ENCODE data around the gene GHRL. TPM values are rescaled to one million over a fixed set of nuclear protein-coding genes. Genes with fewer than 3 reads are reported as not detected.

The GHRL gene
- total RNA-seq, 6 experiments from 2014 or later = 0.32 to 0.43 TPM; not detected in 4

DNA sequence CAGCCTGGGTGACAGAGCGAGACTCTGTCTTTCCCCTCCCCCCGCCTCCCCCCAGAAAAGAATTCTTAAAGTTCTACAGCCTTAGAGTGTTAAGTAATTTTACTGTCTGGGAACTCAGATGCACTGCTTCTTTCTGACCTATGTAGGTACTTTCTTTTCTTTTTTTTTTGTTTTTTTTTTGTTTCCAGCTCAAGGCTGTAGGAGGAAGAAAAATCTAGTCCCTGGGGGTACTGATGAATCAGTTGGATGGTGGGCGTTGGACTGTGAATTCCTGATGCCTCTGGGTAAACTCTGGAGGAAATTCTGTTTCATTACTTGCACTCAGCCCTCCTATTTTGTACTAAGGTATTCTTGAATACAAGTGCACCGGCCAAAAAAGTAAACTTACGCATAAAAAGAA is 10.8 kb downstream of the GHRL start:
- H3K4me3 ChIP-seq = no peak overlapping the region
- no peak overlapping the region for H3K27ac ChIP-seq
- DNase-seq = no peak
- no peak for ATAC-seq
- peaks cover 0 to 47% (median 12%) of the 10 kb centered on the region in 4 donors for H3K36me3 ChIP-seq
- intact Hi-C loops (cut with DNase I) = no loop called here
- H3K4me1 ChIP-seq = peaks cover 0 to 4% (median 0%) of the 10 kb centered on the region in 4 donors
- H3K9me3 ChIP-seq = no peaks in the 10 kb centered on the region
- TF ChIP-seq, protein P1, sequence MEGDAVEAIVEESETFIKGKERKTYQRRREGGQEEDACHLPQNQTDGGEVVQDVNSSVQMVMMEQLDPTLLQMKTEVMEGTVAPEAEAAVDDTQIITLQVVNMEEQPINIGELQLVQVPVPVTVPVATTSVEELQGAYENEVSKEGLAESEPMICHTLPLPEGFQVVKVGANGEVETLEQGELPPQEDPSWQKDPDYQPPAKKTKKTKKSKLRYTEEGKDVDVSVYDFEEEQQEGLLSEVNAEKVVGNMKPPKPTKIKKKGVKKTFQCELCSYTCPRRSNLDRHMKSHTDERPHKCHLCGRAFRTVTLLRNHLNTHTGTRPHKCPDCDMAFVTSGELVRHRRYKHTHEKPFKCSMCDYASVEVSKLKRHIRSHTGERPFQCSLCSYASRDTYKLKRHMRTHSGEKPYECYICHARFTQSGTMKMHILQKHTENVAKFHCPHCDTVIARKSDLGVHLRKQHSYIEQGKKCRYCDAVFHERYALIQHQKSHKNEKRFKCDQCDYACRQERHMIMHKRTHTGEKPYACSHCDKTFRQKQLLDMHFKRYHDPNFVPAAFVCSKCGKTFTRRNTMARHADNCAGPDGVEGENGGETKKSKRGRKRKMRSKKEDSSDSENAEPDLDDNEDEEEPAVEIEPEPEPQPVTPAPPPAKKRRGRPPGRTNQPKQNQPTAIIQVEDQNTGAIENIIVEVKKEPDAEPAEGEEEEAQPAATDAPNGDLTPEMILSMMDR (IDR thresholded peaks at IDR 0.05) = no peak
- no peak for TF ChIP-seq POLR2A (IDR thresholded peaks at IDR 0.05)
- 85% methylated on average over 5 of the region's 5 CpGs for WGBS (ENCODE audit: insufficient coverage, low coverage, low lambda C conversion rate, missing lambda C conversion rate)
- H3K27me3 ChIP-seq = no peaks in the 10 kb centered on the region

DNA sequence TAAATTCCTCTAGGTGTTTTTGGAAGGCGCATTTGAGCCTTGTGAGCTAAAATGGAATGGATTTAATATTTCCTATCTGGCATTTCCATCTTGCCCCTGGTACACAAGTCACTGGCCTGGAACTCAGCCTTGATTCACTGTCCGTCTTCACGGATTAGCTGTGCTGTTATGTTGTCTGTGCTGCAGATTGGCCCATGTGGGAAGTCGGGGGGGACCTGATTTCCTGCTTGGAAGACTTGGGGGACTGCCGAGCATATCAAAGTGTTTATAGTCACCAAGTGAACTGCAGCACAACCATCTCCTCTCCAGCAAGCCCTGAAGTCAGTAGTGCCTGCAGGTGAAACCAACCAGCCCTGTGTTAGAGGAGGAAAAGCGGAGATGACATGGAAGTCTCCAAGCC is 12.2 kb downstream of the GHRL start:
- 100% methylated on average over 2 of the region's 6 CpGs for WGBS (ENCODE audit: insufficient coverage, low coverage, low lambda C conversion rate, missing lambda C conversion rate)
- DNase-seq (no peak), ATAC-seq (no peak)
- no peak overlapping the region for H3K4me3 ChIP-seq
- no peak for TF ChIP-seq POLR2A (IDR thresholded peaks at IDR 0.05)
- TF ChIP-seq, protein P1 (IDR thresholded peaks at IDR 0.05) = no peak
- no peaks in the 10 kb centered on the region for H3K27me3 ChIP-seq
- peaks cover 0 to 7% (median 0%) of the 10 kb centered on the region in 4 donors for H3K4me1 ChIP-seq
- peaks cover 0 to 55% (median 12%) of the 10 kb centered on the region in 4 donors for H3K36me3 ChIP-seq
- H3K27ac ChIP-seq = no peak overlapping the region
- intact Hi-C loops (cut with DNase I) = no loop called here
- no peaks in the 10 kb centered on the region for H3K9me3 ChIP-seq

DNA sequence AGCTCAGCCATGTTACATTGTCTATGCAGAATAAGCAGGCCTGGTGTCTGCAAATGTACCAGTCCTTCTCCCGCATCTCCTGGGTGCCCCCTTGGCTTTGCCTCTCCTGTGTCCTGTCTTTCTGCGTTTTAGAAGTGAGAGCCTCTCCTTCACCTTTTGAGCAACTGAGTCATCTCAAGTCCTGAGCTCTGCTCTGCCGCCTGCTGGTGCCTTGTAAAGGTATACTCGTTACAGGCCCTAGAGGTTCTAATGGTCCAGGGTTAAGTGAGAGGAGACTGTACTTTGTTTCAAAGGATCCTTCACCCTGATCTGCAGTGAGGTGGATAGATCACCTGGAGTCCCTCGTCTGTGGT is 12.6 kb downstream of the GHRL start:
- intact Hi-C loops (cut with DNase I) = no loop called here
- peaks cover 0 to 55% (median 12%) of the 10 kb centered on the region in 4 donors for H3K36me3 ChIP-seq
- H3K4me3 ChIP-seq = no peak overlapping the region
- H3K9me3 ChIP-seq = no peaks in the 10 kb centered on the region
- WGBS (ENCODE audit: insufficient coverage, low coverage, low lambda C conversion rate, missing lambda C conversion rate) = 83% methylated on average over 4 of the region's 5 CpGs
- no peak overlapping the region for H3K27ac ChIP-seq
- TF ChIP-seq, protein P1 (IDR thresholded peaks at IDR 0.05) = no peak
- TF ChIP-seq POLR2A (IDR thresholded peaks at IDR 0.05) = no peak
- peaks cover 0 to 7% (median 0%) of the 10 kb centered on the region in 4 donors for H3K4me1 ChIP-seq
- H3K27me3 ChIP-seq = no peaks in the 10 kb centered on the region
- ATAC-seq (no peak), DNase-seq (no peak)

DNA sequence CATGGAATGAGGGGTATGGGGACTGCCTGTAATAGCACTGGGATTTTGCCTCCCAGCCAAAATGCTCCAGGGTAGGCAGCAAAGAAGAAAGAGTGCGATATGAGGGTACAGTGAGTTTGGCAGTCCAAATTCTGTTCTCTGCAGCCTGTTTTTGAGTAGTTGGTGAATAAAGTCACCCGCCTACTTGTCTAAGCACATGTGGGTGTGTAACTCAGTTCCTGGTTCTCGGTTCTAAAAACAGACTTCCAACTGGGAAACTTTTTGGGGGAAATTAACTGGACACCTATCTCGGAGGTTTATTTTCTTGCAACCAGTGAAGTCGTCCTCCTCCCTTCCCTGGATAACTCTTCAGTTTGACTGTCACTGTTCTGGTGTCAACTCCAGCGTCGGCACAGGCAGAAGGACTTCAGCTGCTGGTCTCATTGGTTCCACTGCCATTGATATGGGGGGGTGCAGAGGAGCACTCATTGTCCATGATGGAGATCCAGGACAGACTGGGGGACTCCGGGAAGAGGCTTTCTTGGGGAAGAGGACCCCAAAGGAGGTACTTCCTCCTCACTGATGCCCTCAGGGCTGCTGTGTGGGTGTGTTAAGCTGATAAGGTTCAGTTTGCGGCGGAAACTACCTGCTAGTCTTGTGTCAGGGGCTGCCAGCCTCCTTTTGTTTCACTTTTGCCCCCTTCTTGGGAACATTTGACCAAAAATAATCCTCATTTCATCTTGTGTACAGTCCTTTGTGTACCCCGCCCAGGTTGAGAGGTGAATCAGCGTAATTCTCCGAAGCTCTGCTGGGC is 13.2 kb downstream of the GHRL start:
- DNase-seq = no peak
- Histone ChIP-seq H3K36me3 (peaks cover 0 to 55% (median 12%) of the 10 kb centered on the region in 4 donors), H3K27ac (no peak overlapping the region), H3K27me3 (no peaks in the 10 kb centered on the region), H3K4me3 (no peak overlapping the region), H3K9me3 (no peaks in the 10 kb centered on the region), H3K4me1 (peaks cover 0 to 12% (median 2%) of the 10 kb centered on the region in 4 donors)
- no peak for ATAC-seq
- TF ChIP-seq, protein P1 (IDR thresholded peaks at IDR 0.05) = no peak
- WGBS (ENCODE audit: insufficient coverage, low coverage, low lambda C conversion rate, missing lambda C conversion rate) = 89% methylated on average over 7 of the region's 13 CpGs
- intact Hi-C loops (cut with DNase I) = no loop called here
